GM21526 (cell line): Measurements from ENCODE around the gene PNPLA2.

ENCODE experiments used
- ATAC-seq: cut with Tn5 transposase; IDR thresholded peaks from one replicate; pipeline ENCODE4 v1.9.1; 2021; ENCODE audit warnings: moderate library complexity; ENCODE audit not compliant: unreplicated experiment, low FRiP score

PNPLA2 gene

DNA sequence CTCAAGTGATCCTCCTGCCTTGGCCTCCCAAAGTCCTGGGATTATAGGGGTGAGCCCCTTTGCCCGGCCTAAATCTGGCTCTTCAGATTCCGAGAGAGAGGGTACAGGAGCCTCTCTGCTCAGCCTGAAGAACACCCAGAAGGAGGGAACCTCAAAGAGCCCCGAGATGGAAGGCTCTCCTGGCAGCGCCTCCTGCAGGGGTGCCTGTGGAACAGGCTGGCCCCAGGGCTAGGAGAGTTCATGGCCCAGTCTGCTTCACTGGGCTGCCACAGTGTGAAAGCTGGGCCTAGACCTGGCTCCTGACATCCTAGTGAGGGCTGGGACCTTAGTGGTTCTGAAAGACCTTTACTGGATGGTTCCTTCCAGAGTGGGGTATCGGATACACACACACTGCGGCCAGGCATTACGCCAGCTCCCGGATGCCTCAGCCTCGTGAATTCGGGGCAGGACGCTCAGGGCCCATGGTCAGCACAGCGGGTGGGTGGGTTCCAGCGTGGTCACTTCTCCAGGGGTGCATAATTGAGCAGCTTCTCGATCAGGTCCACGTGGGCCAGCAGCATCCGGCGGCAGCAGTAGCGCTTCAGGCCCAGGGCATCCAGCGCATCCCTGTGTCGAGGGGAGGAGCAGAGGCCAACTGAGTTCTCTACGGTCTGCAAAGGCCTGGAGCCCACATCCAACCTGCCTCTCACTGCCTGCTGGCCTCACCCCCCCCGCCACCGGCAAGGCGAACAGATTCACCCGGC lies 21.3 kb downstream of the PNPLA2 start:
- ATAC-seq = no peak

DNA sequence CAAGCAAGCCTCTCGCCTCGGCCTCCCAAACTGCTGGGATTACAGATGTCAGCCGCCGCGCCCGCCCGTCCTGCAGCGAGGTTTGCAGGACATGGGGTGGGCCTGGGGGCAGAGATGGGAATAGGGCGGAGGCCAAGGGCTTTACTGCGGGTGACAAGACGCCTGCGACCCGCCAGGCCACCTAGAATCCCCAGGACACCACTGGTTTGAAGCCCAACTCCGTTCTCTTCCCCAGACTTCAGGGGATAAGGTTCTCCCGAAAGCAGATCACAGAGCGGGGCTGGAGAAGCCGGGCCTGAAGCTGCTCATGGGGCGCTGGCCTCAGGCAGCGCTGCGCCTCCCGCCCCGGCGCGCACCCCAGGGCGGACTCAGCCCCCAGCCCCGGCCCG lies 23.3 kb downstream of the PNPLA2 start:
- peak; percentile 29 for ATAC-seq

GRCh38 chr11:842370-843002 lies 23.8 kb downstream of the PNPLA2 start, which contains the start of the genes POLR2L and TSPAN4:
Gene POLR2L, minus strand, starts transcription at chr11:842529. Its CDS starts 21 bp downstream, at chr11:842508.
Gene TSPAN4, plus strand, starts transcription at chr11:842852. Its CDS starts 7,453 bp downstream, at chr11:850305.
- ATAC-seq = peak; percentile 55

DNA sequence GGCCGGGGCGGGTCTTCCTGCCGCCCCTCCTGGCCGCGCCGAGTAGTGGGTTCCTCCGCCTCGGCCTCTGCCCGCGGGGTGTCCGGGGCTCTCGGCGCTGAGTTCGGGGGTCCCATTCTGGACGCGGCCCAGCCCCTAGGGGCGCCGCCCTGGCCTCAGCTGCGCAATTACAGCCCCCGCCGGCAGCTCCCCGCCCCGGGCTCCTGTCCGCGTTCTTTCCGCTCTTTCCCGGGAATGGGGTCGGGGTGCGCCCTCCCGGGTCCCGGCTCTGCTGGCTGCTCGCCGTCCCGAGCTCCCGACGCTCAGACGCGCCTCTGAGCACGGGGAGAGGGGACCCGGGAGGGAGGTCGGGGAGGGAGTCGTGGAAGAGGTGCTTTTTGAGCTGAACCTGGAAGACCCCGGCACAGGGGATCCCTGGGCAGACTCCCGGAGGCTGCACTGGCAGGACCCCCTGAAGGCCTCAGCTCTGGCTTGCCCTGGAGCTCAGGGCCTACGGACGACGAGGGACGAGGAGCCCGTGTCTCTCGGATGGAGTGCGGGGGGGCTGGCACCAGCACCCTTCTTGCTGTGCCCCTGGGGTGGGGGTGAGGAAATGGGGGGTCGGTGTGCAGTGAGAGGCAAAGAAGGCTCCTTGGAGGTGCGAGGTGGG lies 24.5 kb downstream of the PNPLA2 start:
- no peak for ATAC-seq

DNA sequence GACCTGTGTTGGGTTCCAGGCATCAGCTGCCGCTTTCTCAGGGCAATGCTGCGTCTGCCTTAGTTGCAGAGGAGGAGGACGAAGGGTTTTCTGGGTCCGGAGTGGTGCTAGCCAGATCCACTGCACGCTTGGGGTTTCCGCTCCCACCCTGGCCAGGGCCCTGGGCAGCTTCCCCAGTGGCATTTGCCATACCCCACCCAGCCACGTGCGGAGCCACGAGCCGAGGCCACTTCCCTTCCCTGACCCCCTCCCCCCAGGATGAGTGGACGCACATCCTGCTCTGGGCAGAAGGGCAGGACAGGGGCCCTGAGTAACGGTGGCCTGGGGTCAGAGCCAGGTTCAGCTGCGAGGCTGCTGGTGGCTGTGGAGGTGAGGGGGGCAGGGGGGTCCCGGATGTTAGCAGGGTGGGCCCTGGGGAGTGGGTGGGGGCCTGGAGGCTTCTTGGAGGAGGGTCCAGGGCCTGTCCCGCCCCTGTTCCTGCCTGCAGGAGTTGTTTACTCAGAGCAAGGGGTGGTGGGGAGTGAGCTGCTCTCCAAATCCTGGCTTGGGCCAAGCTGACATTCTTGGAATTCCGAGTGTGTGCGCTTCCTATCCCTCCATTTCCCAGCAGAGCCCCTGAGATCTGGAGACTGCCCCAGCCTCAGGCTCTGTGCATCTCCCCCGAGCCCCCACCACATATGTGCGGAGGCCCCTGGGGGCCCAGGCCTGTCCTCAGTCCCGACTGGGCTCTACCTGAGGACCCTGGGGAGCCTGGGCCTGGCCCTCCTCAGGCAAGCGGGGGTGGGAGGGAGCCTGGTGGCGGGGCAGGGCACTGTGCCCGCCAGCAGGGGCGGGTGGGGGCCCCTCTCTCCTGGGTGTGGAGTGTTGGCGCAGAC lies 25.3 kb downstream of the PNPLA2 start:
- no peak for ATAC-seq

GRCh38 chr11:844693-845644 lies 26.3 kb downstream of the PNPLA2 start:
- no peak for ATAC-seq

- no peak for ATAC-seq
Measured at GRCh38 chr11:845872-846495, 27.3 kb downstream of the PNPLA2 start.

DNA sequence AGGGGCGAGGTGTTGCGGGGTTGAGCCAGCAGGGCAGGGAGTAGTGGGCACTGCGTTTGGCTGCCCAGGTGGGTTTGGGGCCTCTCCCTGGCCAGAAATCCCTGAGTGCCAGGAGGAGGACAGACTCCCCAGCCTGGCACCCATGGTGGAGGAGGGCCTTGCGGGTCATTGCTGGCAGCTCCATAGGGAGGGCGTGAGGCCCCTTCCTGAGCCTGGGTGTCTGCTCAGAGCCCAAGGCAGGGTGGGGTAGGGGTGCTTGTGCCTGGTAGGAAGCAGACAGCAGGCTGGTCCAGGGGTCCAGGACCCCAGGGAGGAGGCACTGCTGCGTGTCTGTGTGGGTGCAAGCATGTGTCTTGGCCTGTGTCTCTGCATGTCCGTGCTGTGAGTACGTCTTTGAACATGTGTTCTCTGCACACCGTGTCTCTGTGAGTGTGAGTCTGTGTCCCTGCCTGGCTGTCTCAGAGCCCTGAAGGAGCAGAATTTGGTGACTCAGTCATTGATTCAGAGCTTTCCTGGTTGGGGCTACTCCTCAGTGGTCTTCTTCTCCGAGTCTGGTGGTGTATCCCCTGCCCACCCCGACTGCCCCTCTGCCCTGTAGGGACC lies 27.9 kb downstream of the PNPLA2 start:
- ATAC-seq = no peak

DNA sequence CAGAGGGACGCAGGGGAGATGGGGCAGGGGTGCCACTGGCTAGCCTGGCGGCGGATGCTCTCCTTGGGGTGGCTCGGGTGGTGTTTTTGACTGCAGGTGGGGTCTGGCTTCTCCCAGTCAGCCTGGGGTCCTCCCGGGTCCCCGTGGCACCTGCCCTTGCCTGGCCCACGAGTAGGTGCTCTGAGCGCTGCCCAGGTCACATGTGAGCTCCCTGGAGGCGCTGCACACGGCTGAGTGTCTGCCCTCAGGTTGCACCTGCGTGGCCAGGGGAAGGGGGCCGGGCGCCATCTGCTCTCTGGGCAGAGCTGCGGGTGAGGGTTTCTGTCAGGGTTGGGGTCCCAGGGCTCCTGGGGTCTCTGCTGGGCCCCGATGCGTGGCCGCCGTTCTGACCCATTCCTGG lies 29.2 kb downstream of the PNPLA2 start:
- ATAC-seq = no peak

- no peak for ATAC-seq
Measured at GRCh38 chr11:848380-848931, 29.7 kb downstream of the PNPLA2 start.

DNA sequence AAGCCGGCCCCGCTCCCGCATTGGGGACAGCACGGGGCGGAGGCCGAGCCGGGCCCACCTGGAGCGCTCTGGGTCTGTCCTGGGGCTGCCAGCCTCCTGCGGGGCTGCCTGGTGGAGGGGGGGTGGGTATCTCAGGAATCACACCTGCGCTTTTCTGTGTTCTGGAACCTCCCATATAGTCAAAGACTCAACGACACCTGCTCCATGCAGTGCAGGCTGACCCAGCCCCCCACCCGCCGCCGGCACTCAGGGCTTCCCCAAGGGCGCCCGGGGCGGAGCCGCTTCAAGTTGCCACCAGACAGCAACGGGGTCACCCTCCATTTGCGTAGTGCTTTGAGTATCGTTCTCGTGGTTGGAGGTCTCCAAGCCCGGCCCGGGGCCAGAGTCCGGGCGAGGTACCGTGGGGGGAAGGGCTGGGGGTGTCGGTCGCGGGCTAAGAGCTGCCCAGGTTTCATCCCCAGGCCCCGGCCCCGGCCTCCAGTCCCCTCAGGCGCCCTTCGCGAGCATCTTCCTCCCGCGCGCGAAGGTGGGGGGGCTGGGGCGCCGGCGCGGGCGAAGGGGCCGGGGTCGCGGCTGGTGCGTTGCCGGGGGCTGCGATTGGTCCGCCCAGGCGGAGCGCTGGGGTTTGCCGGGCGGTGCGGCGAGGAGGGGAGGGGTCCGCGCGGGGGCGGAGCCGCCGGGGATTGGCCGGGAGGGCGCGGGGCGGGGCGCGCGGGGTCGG lies 30.6 kb downstream of the PNPLA2 start:
- ATAC-seq = no peak

DNA sequence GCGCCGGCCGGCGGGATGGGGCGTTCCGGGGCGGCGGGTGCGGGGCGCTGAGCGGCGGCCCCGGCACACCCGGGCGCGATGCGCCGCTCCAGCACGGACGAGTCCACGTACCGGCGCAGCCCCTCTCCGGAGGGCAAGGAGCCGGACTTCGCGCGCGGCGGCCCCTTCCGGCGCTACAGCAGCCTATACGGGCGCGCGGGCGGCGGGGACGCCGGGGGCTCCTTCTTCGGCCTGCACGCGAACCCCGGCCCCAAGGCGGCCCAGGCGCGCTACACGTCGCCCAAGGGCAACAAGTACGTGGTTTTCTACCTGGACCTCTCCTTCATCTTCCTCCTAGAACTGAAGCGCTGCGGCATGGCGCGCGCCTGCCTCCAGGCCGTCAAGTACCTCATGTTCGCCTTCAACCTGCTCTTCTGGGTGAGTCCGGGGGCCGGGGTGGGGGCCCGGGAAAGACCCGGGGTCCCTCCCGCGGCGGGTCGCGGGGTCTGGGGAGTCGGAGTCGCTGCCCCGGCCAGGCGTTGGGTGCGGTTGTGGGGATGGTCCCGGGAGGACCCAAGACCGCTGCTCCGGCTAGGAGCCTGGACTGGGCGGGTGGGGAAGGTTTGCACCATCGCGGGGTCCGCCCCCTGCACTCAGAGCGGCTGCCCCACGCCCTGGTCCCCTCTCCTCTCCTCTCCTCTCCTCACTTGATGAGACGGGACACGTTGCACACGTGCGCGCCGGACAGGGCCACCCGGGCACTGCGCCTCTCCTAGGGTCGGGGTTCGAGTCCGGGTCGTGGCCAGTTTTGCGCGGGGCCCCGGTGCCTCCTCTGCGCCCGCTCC lies 31.4 kb downstream of the PNPLA2 start:
- ATAC-seq = no peak

GRCh38 chr11:850775-851763 lies 32.4 kb downstream of the PNPLA2 start:
- ATAC-seq = no peak

DNA sequence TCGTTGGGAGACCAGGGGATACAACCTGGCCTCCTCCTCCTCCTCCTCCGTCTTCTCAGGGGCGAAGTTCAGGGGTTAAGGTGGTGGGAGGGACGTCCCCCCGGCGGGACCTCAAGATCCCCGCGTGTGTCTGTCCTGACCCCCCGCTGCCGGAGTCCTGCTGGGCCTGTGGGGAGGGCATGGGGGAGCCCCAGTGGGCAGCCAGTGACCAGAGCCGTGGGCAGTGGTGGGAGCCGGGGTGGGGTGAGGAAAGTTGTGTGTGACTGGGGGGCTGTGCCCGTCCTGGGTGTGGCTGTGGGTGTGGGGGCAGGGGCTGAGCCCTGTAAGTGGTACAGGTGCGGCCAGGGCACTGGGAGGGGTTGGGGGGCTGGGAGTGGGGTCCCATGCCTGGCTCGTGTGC lies 34.0 kb downstream of the PNPLA2 start:
- ATAC-seq = no peak

GRCh38 chr11:853682-854448 lies 35.2 kb downstream of the PNPLA2 start:
- no peak for ATAC-seq
